ENCODE results near the gene XPNPEP2.

- TF ChIP-seq CTCF (IDR thresholded peaks at IDR 0.05; ENCODE audit: low read depth, low read length, poor library complexity, severe bottlenecking) (no peak), EZH2phosphoT487 (IDR thresholded peaks at IDR 0.05; ENCODE audit: borderline replicate concordance, low read length) (no peak)
Measured at GRCh38 chrX:129704491-129704890, 34.3 kb upstream of the XPNPEP2 start.
